Measurements from ENCODE around the gene RPS14.
"Not testable (repeated sequence)": the region's sequence is repeated elsewhere in the genome, so short reads cannot be mapped to it uniquely, and the experiment has no call there.

The RPS14 gene

DNA sequence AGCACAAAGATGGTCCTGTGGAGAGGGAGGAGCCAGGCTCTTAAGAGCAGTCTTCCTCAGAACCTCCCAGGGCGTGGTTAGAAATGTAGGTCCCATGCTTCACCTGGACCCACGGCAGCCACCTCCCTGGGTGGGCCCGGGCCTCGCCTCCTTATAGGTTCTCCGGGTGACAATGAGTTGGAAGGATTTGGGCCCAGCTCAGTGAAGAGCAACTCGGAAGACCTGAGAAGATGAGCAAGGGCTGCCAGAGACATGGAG is 32.1 kb upstream of the RPS14 start:
- no peak for DNase-seq (ENCODE audit: low read depth in 2 of 2)

GRCh38 chr5:150479416-150479815 is 29.9 kb upstream of the RPS14 start:
- no peak for DNase-seq (ENCODE audit: low read depth in 2 of 2)

DNA sequence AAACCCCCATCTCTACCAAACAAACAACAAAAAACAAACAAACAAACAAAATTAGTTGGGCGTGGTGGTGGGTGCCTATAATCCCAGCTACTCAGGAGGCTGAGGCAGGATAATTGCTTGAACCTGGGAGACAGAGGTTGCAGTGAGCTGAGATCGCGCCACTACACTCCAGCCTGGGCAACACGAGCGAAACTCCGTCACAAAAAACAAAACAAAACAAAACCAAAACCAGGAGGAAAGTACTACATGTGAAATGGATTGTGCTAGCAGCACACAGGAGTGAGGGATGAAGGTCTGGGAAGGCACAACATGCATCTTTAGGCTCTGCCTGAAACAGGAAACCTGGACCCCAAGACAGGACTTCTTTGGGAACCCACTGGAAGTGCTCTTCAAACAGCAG is 27.0 kb upstream of the RPS14 start:
- DNase-seq (ENCODE audit: low read depth in 2 of 2), result not testable (repeated sequence)

GRCh38 chr5:150473673-150474358 is 24.3 kb upstream of the RPS14 start:
- DNase-seq (ENCODE audit: low read depth in 2 of 2), result no peak

DNA sequence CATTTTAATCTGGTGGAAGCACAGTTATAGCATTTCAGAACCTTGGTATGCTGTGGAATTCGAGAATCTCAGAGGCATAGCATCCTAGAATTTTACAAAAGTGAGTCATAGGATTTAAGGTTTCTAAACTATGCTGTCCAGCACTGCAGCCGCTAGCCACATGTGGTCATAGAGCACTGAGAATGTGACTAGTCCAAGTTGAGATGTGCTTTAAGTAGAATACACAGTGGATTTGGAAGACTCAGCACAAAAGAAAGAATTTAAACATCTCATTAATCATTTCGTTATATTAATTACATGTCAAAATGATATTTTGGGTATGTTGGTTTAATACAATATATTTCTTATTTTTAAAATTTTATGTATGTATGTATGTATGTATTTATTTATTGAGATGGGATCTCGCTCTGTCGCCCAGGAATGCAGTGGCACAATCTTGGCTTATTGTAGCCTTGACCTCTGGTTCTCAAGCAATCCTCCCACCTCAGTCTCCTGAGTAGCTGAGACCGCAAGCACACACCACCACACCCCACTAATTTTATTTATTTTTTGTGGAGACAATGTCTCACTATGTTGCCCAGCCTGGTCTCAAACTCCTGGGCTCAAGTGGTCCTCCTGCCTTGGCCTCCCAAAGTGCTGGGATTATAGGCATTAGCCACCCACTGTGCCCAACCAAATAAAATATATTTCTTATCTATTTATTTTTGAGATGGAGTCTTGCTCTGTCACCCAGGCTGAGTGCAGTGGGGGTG is 20.4 kb upstream of the RPS14 start:
- no peak for DNase-seq (ENCODE audit: low read depth in 2 of 2)

DNA sequence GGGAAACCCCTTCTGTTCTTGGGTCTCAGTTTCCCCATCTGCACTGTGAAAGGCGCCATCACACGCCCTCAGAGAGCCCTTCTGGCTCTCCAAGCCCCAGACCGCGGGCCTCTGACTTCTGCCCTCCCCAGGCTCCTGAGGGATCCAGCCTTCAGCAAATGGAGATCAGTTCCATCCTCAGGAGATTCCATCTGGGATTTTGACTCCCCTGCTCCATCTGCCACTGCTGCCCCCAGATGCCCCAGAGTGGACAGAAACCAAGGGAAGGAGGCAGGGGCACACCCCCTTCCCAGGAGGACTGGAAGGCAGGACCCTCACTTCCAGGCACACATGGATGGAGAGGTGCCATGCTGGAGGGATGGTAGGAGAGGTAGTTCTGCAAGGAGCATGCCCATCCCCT is 18.7 kb upstream of the RPS14 start:
- DNase-seq (ENCODE audit: low read depth in 2 of 2), result no peak

DNA sequence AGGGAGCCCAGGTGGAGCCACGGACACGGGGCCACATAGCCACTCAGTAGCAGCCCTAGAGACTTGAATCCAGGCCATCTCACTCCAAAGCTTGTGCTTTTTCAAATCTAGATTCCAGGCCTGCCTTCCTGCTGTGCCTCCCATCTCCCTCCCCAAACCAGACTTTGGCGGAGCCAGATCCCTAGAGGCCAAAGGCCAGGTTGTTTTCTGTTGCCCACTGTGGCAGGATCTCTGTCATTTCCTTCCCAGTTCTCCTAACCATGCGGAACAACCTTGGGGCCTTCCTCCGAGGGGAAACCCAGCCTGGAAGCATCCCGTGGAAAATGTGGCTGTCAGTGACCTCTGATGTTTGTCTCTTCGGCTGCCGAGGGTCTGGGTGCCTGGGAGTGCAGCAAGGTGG is 16.4 kb upstream of the RPS14 start:
- DNase-seq (ENCODE audit: low read depth in 2 of 2), result no peak

DNA sequence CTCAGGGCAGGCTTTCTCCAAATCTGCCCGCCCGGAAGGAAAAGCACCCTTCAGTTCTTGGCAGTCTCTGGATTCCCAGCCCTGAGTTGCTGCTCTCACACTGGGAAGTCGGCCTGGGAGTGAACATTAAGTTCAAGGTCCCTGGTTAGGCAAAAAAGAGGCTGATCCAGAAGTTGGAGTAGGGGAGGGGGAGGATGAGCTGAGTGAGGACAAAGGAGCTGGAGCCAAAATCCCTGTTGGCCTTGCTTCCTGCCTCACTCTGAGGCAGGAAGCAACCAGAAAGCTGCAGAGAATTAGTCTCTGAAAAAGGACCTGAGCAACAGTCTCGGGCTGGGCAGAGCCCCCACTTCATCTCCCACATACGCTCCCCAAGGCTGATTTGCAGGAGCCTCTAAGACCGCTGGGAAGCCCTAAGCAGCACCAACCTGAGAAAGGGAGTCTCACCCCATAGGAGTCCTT is 15.0 kb upstream of the RPS14 start:
- no peak for DNase-seq (ENCODE audit: low read depth in 2 of 2)

DNA sequence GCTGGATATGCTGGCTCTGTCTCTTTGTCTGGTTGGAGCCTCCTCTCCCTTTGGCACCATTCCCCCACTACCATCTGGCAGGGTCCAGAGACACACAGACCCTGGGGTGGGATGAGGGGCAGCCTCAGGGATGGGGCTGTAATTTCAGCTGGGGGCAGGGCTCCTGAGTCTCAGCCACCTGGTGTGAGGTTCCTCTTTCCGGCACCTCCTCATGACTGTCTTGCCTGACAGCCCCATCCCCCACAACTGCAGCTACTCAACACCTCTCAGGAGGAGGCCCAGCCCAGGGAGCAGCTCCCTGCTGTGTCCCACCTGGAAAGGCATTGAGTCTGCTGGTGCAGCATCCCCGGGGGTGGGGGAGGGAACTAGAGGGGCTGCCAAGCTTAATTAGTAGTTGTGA is 11.7 kb upstream of the RPS14 start:
- no peak for DNase-seq (ENCODE audit: low read depth in 2 of 2)

GRCh38 chr5:150460781-150461180 is 11.2 kb upstream of the RPS14 start:
- DNase-seq (ENCODE audit: low read depth in 2 of 2), result no peak

DNA sequence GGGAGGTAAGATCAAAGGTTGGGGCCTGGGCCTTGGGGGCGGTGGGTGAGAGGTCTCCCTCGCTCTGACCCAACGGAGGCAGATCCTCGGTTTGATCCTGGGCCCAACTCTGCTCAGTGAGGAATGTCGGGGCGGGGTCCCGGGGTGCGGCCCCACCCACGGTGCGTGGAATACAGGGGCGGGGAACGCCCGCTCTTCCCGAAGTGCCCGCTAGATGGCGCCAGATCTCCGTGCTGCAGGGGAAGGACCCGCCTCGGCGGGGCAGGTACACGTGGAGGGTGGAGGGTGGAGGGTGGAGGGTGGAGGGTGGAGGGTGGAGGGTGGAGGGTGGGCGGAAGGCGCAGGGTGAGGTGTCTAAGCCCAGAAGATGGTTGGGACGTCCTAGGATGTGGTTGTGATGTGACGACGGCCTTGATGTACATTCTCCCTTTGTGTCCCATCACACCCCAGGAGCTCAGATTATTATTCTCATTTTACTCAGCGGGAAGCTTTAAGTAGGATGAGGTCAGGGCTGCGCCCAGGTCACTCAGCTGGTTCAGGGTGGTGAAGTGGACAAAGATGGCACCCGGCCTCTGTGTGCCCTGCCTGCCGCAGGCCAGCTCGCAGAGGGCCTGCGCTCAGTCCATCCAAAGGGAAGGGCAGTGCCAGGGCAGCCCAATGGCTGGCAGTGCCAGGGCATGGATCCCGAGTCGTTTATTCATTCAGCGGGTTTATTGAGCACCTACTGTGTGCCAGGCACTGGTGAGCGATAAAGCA is 9.4 kb upstream of the RPS14 start:
- peak; percentile 77 to 83 for DNase-seq (ENCODE audit: low read depth in 2 of 2)

DNA sequence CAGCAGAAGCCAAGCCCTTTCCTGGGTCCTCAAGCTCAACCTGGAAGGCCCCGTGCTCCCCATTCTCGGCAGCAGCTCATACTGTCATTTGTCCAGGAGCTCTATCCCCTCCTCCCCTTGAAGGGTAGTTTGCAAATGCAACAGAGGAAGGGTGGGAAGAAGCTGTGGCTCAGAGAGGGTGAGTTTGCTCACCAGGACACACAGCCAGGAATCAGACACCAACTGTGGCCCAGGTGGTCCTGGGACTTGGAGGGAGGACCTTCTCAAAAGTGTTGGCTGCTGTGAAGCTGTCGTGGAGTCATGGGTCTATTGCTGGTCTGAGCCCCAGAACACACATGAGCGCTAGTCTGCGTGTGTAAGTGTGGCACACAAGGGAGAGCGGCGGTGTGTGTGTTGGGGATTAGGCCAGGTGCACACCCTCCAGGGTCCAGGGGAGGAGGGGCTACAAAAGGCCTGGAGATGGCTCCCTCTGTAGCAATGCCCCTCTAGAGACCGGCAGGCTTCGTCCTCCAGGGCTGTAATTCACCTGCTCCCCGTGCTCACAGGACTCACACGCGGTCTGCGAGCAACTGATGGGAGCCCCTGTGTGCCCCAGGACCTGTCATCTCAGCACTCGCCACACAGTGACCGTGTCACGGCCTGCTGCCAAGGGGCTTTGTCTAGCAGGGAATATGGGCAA is 8.2 kb upstream of the RPS14 start:
- DNase-seq (ENCODE audit: low read depth in 2 of 2), result no peak

- DNase-seq (ENCODE audit: low read depth in 2 of 2), result no peak
These were observed 7.6 kb upstream of the RPS14 start for GRCh38 chr5:150457121-150457520.

- no peak for DNase-seq (ENCODE audit: low read depth in 2 of 2)
These were observed 5.1 kb upstream of the RPS14 start for GRCh38 chr5:150454492-150455229.

DNA sequence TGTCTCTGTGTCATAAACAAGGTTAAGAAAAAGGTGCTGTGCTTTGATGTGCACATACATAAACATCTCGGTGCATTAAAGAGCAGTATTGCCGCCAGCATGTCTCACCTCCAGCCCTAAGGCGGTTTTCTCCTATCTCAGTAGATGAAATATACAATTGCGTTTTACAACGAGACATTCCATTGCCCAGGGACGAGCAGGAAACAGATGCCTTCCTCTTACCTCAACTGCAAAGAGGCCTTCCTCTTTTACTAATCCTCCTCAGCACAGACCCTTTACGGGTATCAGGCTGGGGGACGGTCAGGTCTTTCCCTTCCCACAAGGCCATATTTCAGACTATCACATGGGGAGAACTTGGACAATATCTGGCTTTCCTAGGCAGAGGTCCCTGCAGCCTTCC is 4.5 kb upstream of the RPS14 start:
- not testable (repeated sequence) for DNase-seq (ENCODE audit: low read depth in 2 of 2)

GRCh38 chr5:150452914-150453313 is 3.4 kb upstream of the RPS14 start:
- DNase-seq (ENCODE audit: low read depth in 2 of 2), result no peak

DNA sequence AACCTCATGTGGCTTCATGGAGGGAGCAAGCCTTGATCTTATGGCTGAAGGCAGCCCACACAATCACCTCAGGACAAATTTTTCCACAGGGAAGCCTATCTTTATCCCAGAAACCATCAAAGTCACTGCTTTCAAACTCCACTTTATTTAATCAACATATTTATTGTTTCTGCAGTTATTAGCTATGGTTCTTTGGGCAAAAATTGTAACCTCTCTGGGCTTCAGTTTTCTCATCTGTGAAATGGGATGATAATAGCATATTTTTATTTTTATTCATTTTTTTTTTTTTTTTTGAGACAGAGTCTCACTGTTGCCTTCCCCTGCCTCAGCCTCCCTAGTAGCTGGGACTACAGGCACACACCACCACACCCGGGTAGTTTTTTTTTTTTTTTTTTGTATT is 2.1 kb upstream of the RPS14 start:
- no peak for DNase-seq (ENCODE audit: low read depth in 2 of 2)

DNA sequence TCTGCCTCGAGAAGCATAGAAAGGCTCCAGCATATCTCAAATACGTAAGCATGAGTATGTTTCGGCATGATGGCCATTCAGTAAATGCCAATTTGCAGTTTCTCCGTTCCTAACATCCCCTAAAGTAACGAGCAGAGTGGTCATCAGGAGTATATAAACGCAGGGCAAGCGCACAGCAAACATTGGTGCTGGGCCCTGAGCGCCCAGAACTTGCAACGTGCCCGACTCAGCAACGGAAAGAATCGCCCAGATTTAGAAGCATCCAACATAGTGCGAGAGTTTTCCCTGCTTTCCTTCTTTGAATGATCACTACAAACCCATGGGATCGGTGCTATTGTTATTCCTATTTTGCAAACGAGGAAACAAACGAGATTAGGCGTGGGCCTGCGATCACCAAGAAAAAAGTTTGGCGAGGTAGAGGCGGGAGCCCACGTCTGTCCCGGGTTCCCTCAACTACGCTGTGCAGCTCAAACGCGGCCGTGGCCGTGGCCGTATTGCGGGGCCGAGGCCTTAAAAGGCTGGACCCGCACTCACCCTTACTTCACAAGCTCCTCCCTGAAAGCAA is 505 bp downstream of the RPS14 start:
- no peak for DNase-seq (ENCODE audit: low read depth in 2 of 2)

DNA sequence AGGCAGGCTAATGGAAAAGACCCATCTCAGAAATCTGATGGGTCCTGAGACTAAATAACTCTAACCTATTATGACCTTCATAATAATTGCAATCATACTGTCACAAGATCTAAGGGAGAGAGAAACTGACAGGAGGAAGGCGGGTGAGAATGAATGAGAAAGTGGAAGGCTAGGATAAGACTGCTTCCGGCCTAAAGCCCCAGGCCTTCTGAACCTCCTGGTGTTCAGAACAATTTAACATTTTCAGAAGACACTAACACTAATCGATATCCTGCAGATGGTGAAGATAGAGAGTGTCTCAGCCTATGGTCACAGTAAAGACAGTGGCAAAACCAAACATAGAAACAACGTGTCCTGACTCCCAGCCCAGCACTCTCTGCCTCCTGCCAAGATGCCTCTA is 1.2 kb downstream of the RPS14 start:
- no peak for DNase-seq (ENCODE audit: low read depth in 2 of 2)

DNA sequence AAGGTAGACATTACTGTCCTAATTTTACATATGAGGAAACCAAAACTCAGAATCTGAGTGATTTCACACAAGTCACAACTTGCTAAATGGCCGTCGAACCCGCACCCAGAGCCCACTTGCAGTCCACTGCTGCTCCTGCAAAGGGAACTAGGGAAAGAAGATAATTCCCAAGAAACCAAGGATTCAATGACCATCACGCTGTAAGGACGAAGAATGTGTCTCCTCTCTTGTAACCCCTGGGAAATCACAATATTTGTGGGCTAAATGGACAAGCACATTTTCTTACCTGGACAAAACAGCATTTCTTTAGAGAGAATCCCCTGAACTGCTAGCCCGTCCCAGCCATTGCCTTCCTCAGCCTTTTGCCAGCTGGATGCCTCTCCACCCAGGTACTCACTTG is 2.4 kb downstream of the RPS14 start:
- DNase-seq (ENCODE audit: low read depth in 2 of 2), result no peak

GRCh38 chr5:150446583-150446982 is 3.0 kb downstream of the RPS14 start:
- no peak for DNase-seq (ENCODE audit: low read depth in 2 of 2)
